Inflammatory macrophage treated with lipopolysaccharide for 1 hour (primary cell): ENCODE data around the gene SLC17A4.

Experiments used
- DNase-seq, 2 donors: peaks; one replicate each; pipeline ENCODE4 v3.0.0-alpha.2; 2020 to 2022

The SLC17A4 gene

DNA sequence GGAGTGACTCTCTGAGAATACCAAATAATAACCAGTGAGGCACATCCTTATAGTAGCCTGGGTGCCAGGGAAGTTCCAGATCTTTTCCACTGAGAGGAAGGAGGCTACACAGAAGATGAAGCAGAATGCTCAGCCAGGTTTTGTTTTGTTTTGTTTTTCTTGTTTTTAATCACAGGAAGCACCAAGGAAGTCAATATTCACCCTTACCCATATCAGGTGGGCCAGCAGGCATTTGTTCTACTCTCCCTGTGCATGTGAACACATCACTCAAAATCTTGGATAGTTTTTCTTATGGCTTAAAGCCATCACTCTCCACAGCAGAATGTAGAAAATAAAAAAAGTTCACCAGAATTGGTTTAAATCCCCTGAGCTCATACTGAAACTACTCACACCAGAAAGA, 66.8 kb downstream of the SLC17A4 start:
- no peak for DNase-seq

DNA sequence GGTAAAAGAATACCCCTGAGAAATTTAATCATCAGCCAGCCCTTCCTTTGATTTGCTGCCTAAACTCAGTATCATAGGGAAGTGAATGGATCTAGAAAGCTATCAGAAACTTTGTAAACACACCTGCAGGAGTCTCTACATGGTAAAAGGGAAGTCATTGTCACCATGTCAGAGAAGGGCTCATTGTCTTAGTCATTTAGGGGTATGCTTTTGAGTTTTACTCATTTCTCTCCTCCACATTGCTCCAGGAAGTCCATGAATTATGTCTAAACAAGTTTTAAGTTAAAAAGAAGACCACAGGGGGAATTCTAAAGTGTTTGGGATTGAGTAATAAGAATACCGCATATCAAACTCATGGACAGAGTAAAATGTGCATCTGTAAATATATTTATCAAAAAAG, 74.8 kb downstream of the SLC17A4 start:
- no peak for DNase-seq

DNA sequence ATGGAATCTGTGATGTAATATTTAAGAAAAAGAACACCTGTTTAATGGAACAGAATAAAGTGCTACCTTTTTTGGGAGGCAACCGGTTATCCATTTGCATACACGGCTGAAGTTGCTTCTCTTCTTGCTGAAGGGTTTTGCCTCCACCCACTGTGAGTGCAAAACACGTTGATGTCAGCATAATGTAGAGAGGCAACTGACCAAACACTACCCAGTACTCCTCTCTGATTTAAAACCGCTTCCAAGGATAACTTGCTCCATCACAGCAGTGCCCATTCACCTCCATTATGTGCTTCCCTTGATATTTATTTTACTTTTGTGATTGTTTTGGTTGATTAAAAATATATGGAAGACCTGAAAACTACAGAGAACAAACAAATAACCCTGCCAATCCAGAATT, 75.9 kb downstream of the SLC17A4 start:
- DNase-seq, result no peak
